HepG2 (cell line): ENCODE results near the gene CST3.
A peak's percentile ranks its signal among the peaks of the same experiment; 100 is the strongest.

ENCODE experiments used
- JUND ChIP-seq: sonication (generic); formaldehyde crosslinking; IDR thresholded peaks from 2 replicates; pipeline ENCODE4 v1.8.0; 2022; ENCODE audit warnings: mild to moderate bottlenecking, missing genetic modification reagents
- MAFF ChIP-seq: IDR thresholded peaks from 2 replicates; pipeline ENCODE4 v1.6.1; 2011; ENCODE audit warnings: low read depth, low read length, improper control_type of control experiment
- POLR2A ChIP-seq, 2 experiments: IDR thresholded peaks; 2 replicates each; pipeline ENCODE4 v1.6.1; 2011; ENCODE audit warnings: low read depth in 2 of 2, low read length in 2 of 2, mild to moderate bottlenecking in 1 of 2, moderate library complexity in 1 of 2; ENCODE audit not compliant: insufficient read depth in 1 of 2

- TF ChIP-seq POLR2A (IDR thresholded peaks at IDR 0.05; ENCODE audit: insufficient read depth in 1 of 2, low read depth in 2 of 2, low read length in 2 of 2): no peak
- TF ChIP-seq MAFF: no peak
- TF ChIP-seq JUND (CRISPR knock-in tag): peak; percentile 86
These were observed 14.9 kb downstream of the CST3 start for GRCh38 chr20:23622839-23623343.
